HepG2 (cell line): Measurements from ENCODE around the gene RHBDD3. TPM values are rescaled to one million over a fixed set of nuclear protein-coding genes. Genes with fewer than 3 reads are reported as not detected.

Experiments used
- ATAC-seq: fragments of 200-7000 bp; cut with Tn5 transposase; 3 replicates; pipeline ENCODE4 v1.9.1; 2020; ENCODE audit warnings: mild to moderate bottlenecking, moderate library complexity
- BruUV-seq: library from RNA; stranded (reverse); fragments of 400-500 nt; replicated peaks from 2 replicates; lab custom pipeline; 2021; lab: Mats Ljungman, UMichigan
- CTCF ChIA-PET: fragments of 300-600 bp; formaldehyde crosslinking; extraction: SDS; loops from one replicate; lab custom pipeline; 2021; ENCODE audit warnings: low total read pairs, inconsistent platforms, low intra/inter-chr PET ratio; lab: Yijun Ruan, JAX
- POLR2A ChIA-PET: fragments of 350-600 bp; sonication (Branson Sonifier 250); formaldehyde crosslinking; loops from one replicate; lab custom pipeline; 2020; ENCODE audit warnings: antibody characterized with exemption, inconsistent platforms; lab: Yijun Ruan, JAX
- DNase-seq: peaks from one replicate; pipeline ENCODE4 v3.0.0-alpha.2; 2015; ENCODE audit warnings: low spot score
- FAIRE-seq: peaks from 3 replicates; lab custom pipeline; 2011; peaks lifted over from hg19 to GRCh38; lab: Jason Lieb, UNC
- H2AFZ ChIP-seq: one replicate; pipeline ENCODE4 v1.6.1; 2011; ENCODE audit warnings: low read length, inconsistent platforms
- H3K27ac ChIP-seq: fragments of 300-600 bp; 3 replicates; pipeline ENCODE4 v1.8.0; 2011; ENCODE audit warnings: mixed run types, mild to moderate bottlenecking, mixed read lengths, low read length, inconsistent platforms; ENCODE audit not compliant: insufficient read depth; ENCODE audit errors: extremely low read length
- H3K27me3 ChIP-seq, 2 experiments: fragments of 200-600 bp in 1 of 2; 2 replicates in 1 of 2; 3 replicates in 1 of 2; pipeline versions ENCODE4 v1.6.0 to v1.8.0; 2011; ENCODE audit warnings: low read length in 2 of 2, mild to moderate bottlenecking in 2 of 2, moderate library complexity in 2 of 2, inconsistent platforms in 1 of 2; ENCODE audit not compliant: insufficient read depth in 2 of 2, control insufficient read depth in 1 of 2
- H3K36me3 ChIP-seq, 2 experiments: fragments of 200-600 bp in 1 of 2; replicated peaks in 1 of 2; 2 replicates in 1 of 2; 3 replicates in 1 of 2; pipeline versions ENCODE4 v1.5.1 to v1.8.0; 2011; ENCODE audit warnings: low read length in 2 of 2, inconsistent platforms in 1 of 2; ENCODE audit not compliant: insufficient read depth in 2 of 2, control insufficient read depth in 1 of 2
- H3K4me1 ChIP-seq: 2 replicates; pipeline ENCODE4 v1.5.1; 2012; ENCODE audit warnings: low read length, inconsistent platforms; ENCODE audit not compliant: insufficient read depth
- H3K4me2 ChIP-seq: 2 replicates; pipeline ENCODE4 v1.6.0; 2011; ENCODE audit warnings: low read depth, low read length, inconsistent platforms
- H3K4me3 ChIP-seq, 3 experiments: fragments of 200-600 bp in 1 of 3; sonication (generic), shearing (Covaris generic) in 1 of 3; replicated peaks in 1 of 3; 2 replicates each; pipeline ENCODE4 v1.5.1; 2011 to 2016; ENCODE audit warnings: low read length in 3 of 3, inconsistent platforms in 2 of 3, low read depth in 2 of 3, mild to moderate bottlenecking in 2 of 3, control low read depth in 1 of 3, mixed read lengths in 1 of 3; ENCODE audit not compliant: insufficient read depth in 1 of 3
- H3K79me2 ChIP-seq: one replicate; pipeline ENCODE4 v1.6.1; 2011; ENCODE audit warnings: low read length, inconsistent platforms; ENCODE audit not compliant: insufficient read depth
- H3K9ac ChIP-seq: 2 replicates; pipeline ENCODE4 v1.6.0; 2011; ENCODE audit warnings: mild to moderate bottlenecking, low read depth, low read length, inconsistent platforms; ENCODE audit not compliant: insufficient read depth
- H3K9me3 ChIP-seq: 2 replicates; pipeline ENCODE4 v1.5.1; 2012; ENCODE audit warnings: mild to moderate bottlenecking, low read length
- H4K20me1 ChIP-seq: 2 replicates; pipeline ENCODE4 v1.6.0; 2011; ENCODE audit warnings: inconsistent platforms, mild to moderate bottlenecking, low read length, moderate library complexity; ENCODE audit not compliant: insufficient read depth
- ATRX ChIP-seq: sonication (generic); formaldehyde crosslinking; IDR thresholded peaks from 2 replicates; pipeline ENCODE4 v1.4.0; 2020; ENCODE audit warnings: missing genetic modification reagents, borderline replicate concordance
- CBFB ChIP-seq: sonication (generic); formaldehyde crosslinking; IDR thresholded peaks from 2 replicates; pipeline ENCODE4 v1.4.0; 2020; ENCODE audit warnings: missing genetic modification reagents
- KDM6A ChIP-seq: IDR thresholded peaks from 2 replicates; pipeline ENCODE4 v1.6.1; 2016; ENCODE audit warnings: low read depth
- PHF21A ChIP-seq: sonication (generic); formaldehyde crosslinking; IDR thresholded peaks from 2 replicates; pipeline ENCODE4 v1.5.0; 2020; ENCODE audit warnings: mild to moderate bottlenecking, missing genetic modification reagents
- SKI ChIP-seq: fragments of 450-650 bp; IDR thresholded peaks from one replicate; pipeline ENCODE4 v1.6.1; 2018; ENCODE audit warnings: mild to moderate bottlenecking; ENCODE audit not compliant: partially characterized antibody
- SP2 ChIP-seq: sonication (generic); formaldehyde crosslinking; IDR thresholded peaks from 2 replicates; pipeline ENCODE4 v1.5.1; 2020; ENCODE audit warnings: mild to moderate bottlenecking, missing genetic modification reagents
- TAF15 ChIP-seq: fragments of 200-400 bp; formaldehyde crosslinking; IDR thresholded peaks from one replicate; pipeline ENCODE4 v1.6.1; 2018; ENCODE audit warnings: mild to moderate bottlenecking, low read depth, low read length; ENCODE audit not compliant: poor library complexity, severe bottlenecking
- ZKSCAN1 ChIP-seq: fragments of 150-350 bp; IDR thresholded peaks from 2 replicates; pipeline ENCODE4 v1.6.1; 2014; ENCODE audit warnings: low read length
- ZNF629 ChIP-seq: sonication (generic); formaldehyde crosslinking; conservative IDR thresholded peaks from 2 replicates; pipeline ENCODE4 v1.5.0; 2020; ENCODE audit warnings: missing genetic modification reagents
- ZNF670 ChIP-seq: sonication (generic); formaldehyde crosslinking; IDR thresholded peaks from 2 replicates; pipeline ENCODE4 v1.8.0; 2022; ENCODE audit warnings: mild to moderate bottlenecking, missing genetic modification reagents, borderline replicate concordance
- WGBS: methylation state at CpG from one replicate; pipeline ENCODE4 v1.1.6; 2017; ENCODE audit warnings: low lambda C conversion rate; 5-methylcytosine and 5-hydroxymethylcytosine counted together
- in situ Hi-C: cut with HindIII; loops from 2 replicates; pipeline ENCODE4 v1.10.0; 2017; ENCODE audit warnings: low pct_unique_long_range_greater_than_20kb; ENCODE audit not compliant: extremely low pct_ligation_motif_present
- intact Hi-C: fragments of 100-400 bp; cut with micrococcal nuclease; formaldehyde crosslinking; loops from one replicate; pipeline ENCODE4 v1.10.0; 2022; ENCODE audit not compliant: unreplicated experiment
- polyA plus RNA-seq, 8 experiments: library from polyadenylated mRNA; depleted of rRNA in 3 of 8; stranded (reverse) in 7 of 8; unstranded in 1 of 8; fragments of >200 nt; fragmentation: Illumina TruSeq in 4 of 8; extraction: Trizol in 4 of 8; gene quantifications; 2 replicates each; pipeline versions ENCODE4 v1.2.1 to v1.2.3, GENCODE V29; 2011 to 2016; ENCODE audit warnings: low read depth in 4 of 8, missing spikeins in 1 of 8, mixed read lengths in 1 of 8; ENCODE audit not compliant: insufficient read depth in 1 of 8
- total RNA-seq, 5 experiments: library from RNA; depleted of rRNA; stranded (reverse); fragments of >200 nt; fragmentation: Illumina TruSeq; extraction: Trizol; gene quantifications; 2 replicates each; pipeline ENCODE4 v1.2.3, GENCODE V29; 2016; ENCODE audit warnings: low read depth in 1 of 5
- TF ChIP-seq, protein P1 (sequence below): sonication (generic); formaldehyde crosslinking; IDR thresholded peaks from 2 replicates; pipeline ENCODE4 v1.5.1; 2020; ENCODE audit warnings: mild to moderate bottlenecking, missing genetic modification reagents, borderline replicate concordance
- TF ChIP-seq, protein P2 (sequence below): sonication (generic); formaldehyde crosslinking; IDR thresholded peaks from 2 replicates; pipeline ENCODE4 v1.8.0; 2022; ENCODE audit warnings: missing genetic modification reagents, low read depth, mild to moderate bottlenecking, borderline replicate concordance

RHBDD3 gene
- total and polyA plus RNA-seq, 2 of the 13 experiments (the other 11 are each of a cell fraction or from before 2014, with no cell fraction given): 12.1 to 26.7 TPM

DNA sequence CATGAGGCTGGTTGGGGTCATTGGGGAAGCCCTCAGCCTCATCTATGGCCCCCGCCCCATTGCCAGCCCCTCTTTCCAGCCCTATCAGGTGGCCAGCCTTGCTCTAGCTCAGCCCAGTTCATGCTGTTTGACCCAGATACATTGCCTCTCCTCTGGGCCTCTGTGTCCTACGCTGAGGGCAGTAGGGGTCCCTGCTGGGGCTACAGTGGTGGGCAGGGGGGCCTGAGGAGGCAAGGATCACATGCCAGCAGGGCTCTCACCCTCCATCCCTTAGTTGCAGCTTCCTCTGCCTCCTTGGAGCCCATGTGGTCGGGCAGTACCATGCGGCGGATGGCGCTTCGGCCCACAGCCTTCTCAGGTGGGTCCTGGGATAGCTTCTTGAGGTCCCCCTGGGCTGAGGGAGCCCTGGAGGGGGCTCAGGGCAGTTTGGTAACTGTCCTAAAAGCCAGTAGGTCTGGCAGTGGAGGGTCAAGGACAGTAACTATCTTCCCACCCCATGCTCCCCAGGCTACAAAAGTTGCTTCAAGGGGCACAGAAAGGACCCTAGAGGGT is 42.8 kb downstream of the RHBDD3 start:
- CTCF ChIA-PET: no interaction called here
- no peak for ATAC-seq
- no TSS peak for BruUV-seq
- no peak overlapping the region for H3K4me3 ChIP-seq
- TF ChIP-seq, protein P1, sequence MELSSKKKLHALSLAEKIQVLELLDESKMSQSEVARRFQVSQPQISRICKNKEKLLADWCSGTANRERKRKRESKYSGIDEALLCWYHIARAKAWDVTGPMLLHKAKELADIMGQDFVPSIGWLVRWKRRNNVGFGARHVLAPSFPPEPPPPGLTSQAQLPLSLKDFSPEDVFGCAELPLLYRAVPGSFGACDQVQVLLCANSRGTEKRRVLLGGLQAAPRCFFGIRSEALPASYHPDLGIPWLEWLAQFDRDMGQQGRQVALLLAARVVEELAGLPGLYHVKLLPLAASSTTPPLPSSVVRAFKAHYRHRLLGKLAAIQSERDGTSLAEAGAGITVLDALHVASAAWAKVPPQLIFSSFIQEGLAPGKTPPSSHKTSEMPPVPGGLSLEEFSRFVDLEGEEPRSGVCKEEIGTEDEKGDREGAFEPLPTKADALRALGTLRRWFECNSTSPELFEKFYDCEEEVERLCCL (CRISPR knock-in tag): no peak
- TF ChIP-seq ATRX (CRISPR knock-in tag): no peak
- no peak for TF ChIP-seq SKI
- TF ChIP-seq KDM6A (CRISPR knock-in tag): no peak
- TF ChIP-seq, all 625 proteins: peak for 0
- intact Hi-C loops: no loop called here
- peaks cover 7 to 29% of the 10 kb centered on the region in 2 experiments; a peak in 4 of 5 replicates for H3K27me3 ChIP-seq
- H4K20me1 ChIP-seq: no peaks in the 10 kb centered on the region
- POLR2A ChIA-PET: no interaction called here
- no peak overlapping the region for H2AFZ ChIP-seq
- H3K9me3 ChIP-seq: no peaks in the 10 kb centered on the region
- FAIRE-seq (no peak), DNase-seq (no peak)
- H3K4me1 ChIP-seq: peaks cover 33% of the 10 kb centered on the region
- no peaks in the 10 kb centered on the region for H3K36me3 ChIP-seq
- H3K79me2 ChIP-seq: no peaks in the 10 kb centered on the region
- H3K4me2 ChIP-seq: no peak overlapping the region
- no peak overlapping the region for H3K9ac ChIP-seq
- in situ Hi-C loops: no loop called here
- WGBS: 52% methylated on average over 2 of the region's 7 CpGs
- H3K27ac ChIP-seq: no peak overlapping the region

DNA sequence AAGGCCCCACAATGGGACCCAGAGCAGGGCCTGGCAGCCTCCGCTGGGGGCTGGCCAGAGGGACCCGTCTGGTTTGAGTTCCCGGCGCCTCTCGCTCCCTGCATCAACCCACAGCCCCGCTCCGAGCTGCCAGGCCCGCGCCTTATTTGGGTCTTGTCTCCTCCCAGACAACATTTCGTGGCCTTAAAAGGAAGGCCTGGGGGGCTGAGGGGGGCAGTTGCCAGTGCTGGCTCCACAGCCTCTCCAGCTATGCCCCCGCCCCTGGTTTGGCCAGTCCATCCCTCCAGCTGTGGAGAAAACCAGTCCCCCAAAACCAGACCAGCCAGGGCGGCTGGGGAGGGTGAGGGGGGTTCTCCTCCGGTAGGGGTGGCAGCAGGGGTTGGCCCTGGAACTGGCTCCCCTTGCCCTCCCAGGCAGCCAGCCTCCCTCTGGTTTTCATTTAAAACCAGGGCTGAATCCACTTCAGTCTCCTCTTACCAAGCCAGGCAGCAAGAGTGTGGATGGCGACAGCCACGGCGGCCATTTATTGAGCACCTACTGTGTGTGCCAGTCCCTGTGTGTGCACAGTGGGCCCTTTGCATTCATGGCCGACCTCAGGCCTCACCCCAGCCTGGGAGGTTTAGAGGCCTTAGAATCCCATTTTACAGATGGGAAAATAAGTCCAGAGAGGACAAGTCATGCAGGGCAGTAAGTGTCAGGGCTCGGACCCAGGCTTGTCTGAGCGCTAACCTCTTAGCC is 43.5 kb downstream of the RHBDD3 start:
- no peaks in the 10 kb centered on the region for H3K79me2 ChIP-seq
- CTCF ChIA-PET: no interaction called here
- intact Hi-C loops (no loop called here), in situ Hi-C loops (no loop called here)
- no peak overlapping the region for H3K9ac ChIP-seq
- no TSS peak for BruUV-seq
- WGBS: 55% methylated on average over 8 of the region's 19 CpGs
- no peak for ATAC-seq
- POLR2A ChIA-PET: no interaction called here
- no peak overlapping the region for H3K4me3 ChIP-seq
- H2AFZ ChIP-seq: no peak overlapping the region
- no peaks in the 10 kb centered on the region for H3K9me3 ChIP-seq
- TF ChIP-seq ZKSCAN1 (peak; percentile 50; the same call in 1 of the 2 replicates), PHF21A (CRISPR knock-in tag) (no peak), CBFB (no peak), TAF15 (no peak), SP2 (CRISPR knock-in tag) (no peak), ZNF670 (CRISPR knock-in tag) (no peak), ZNF629 (CRISPR knock-in tag) (peak; percentile 71)
- TF ChIP-seq, protein P2, sequence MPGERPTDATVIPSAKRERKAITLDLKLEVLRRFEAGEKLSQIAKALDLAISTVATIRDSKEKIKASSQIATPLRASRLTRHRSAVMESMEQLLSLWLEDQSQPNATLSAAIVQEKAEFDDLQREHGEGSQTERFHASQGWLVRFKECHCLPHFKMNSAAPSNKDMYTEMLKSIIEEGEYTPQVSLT (CRISPR knock-in tag): no peak
- no peaks in the 10 kb centered on the region for H3K36me3 ChIP-seq
- no peak for FAIRE-seq
- H3K4me1 ChIP-seq: peaks cover 39% of the 10 kb centered on the region
- no peak overlapping the region for H3K27ac ChIP-seq
- H3K4me2 ChIP-seq: no peak overlapping the region
- DNase-seq: no peak
- no peaks in the 10 kb centered on the region for H4K20me1 ChIP-seq
- H3K27me3 ChIP-seq: peaks cover 5 to 29% of the 10 kb centered on the region in 2 experiments; a peak in 4 of 5 replicates
